Motor neuron (in vitro differentiated cells): ENCODE data around the gene CBX8. TPM values are rescaled to one million over a fixed set of nuclear protein-coding genes. Genes with fewer than 3 reads are reported as not detected.

Experiments used
- ATAC-seq, 8 experiments: fragments of 200-7000 bp; cut with Tn5 transposase; replicated peaks in 6 of 8; 2 replicates each; pipeline ENCODE4 v1.8.0; 2021; ENCODE audit warnings: mild to moderate bottlenecking in 8 of 8, moderate library complexity in 8 of 8
- H3K27ac ChIP-seq, 2 donors: fragments of 250-450 bp; sonication (Bioruptor Pico); 2 replicates each; pipeline ENCODE4 v1.9.0; 2021; ENCODE audit warnings: antibody characterized with exemption in 2 of 2, mild to moderate bottlenecking in 2 of 2, moderate library complexity in 1 of 2
- H3K4me1 ChIP-seq, 2 donors: fragments of 250-450 bp; sonication (Bioruptor Pico); replicated peaks in 1 of 2; 2 replicates each; pipeline ENCODE4 v1.6.1; 2021; ENCODE audit warnings: antibody characterized with exemption in 2 of 2, mild to moderate bottlenecking in 2 of 2, moderate library complexity in 1 of 2
- H3K4me3 ChIP-seq, 5 donors: fragments of 250-450 bp; sonication (Bioruptor Pico); 2 replicates each; pipeline ENCODE4 v1.9.0; 2021; ENCODE audit warnings: antibody characterized with exemption in 5 of 5, mild to moderate bottlenecking in 5 of 5, moderate library complexity in 4 of 5
- WGBS, 10 experiments: fragments of 450-650 bp; shearing (Covaris generic); methylation state at CpG; one replicate each; pipeline ENCODE4 v1.0.0; 2022; 5-methylcytosine and 5-hydroxymethylcytosine counted together
- in situ Hi-C, 9 experiments: fragments of 400-800 bp; cut with MboI; loops; one replicate each; pipeline ENCODE4 v1.15.0; 2021; ENCODE audit warnings: low sequenced_read_pairs in 9 of 9, low pct_unique_long_range_greater_than_20kb in 2 of 9; ENCODE audit not compliant: unreplicated experiment in 9 of 9
- total RNA-seq, 8 experiments: library from RNA; unstranded; fragments of 300-600 nt; gene quantifications; 2 replicates each; pipeline versions ENCODE4 v1.2.3 to v1.2.4, GENCODE V29; 2022

CBX8 gene
- total RNA-seq, 8 experiments from 2014 or later, result 4.4 to 16.4 (median 11.9) TPM

DNA sequence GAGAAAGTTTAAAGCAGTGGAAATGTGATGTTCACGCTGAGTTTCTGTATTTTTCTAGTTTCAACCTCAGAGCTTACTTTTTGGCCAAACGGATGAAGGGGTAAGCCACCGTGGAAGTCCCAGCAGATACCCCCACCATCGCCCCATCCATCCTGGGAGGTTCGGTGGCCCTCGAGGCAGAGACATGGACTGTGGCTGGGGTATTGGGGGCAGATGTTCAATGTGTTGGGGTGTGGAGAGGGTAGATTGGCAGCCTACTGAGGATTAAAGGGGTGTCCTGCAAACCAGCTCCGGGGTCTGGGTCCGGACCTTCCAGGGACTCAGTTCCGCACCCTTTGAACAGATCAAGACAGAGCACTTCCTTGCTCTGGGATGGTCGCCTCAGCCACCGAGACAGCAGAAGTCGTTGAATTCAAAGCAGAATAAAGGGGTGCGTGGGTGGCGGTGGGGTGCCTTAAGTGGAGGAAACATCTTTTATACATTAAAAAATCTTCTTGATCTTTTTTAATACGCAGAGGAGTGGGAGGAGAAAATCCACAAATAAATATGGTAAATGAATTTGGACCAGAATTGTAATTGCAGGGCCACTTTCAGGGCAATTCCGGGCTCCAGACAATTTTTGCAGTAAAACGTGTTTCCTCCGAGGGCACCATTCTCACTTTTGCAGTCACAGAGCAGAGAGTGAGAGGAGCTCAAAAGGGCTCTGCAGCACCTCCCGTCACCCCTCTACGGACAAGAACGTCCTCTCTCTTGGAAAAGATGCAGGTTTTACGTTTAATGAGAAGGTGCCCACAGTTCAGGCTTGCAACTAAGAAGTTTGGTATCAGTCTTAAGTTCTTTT, 8.2 kb upstream of the CBX8 start:
- in situ Hi-C loops, result loop anchor here in 3 of 9 experiments (25.0 kb wide), 1 partner anchor 182 kb away; no protein-coding TSS in a partner anchor
- H3K4me1 ChIP-seq, result peaks cover 31 to 35% of the 10 kb centered on the region in 2 donors
- no peak for ATAC-seq
- H3K27ac ChIP-seq, result no peak overlapping the region
- 0 to 52% (median 29%) methylated on average over 1 to 17 of the region's 22 CpGs; no CpG with 5 or more reads in 2 of the 10 experiments for WGBS, 10 experiments
- no peak overlapping the region for H3K4me3 ChIP-seq

DNA sequence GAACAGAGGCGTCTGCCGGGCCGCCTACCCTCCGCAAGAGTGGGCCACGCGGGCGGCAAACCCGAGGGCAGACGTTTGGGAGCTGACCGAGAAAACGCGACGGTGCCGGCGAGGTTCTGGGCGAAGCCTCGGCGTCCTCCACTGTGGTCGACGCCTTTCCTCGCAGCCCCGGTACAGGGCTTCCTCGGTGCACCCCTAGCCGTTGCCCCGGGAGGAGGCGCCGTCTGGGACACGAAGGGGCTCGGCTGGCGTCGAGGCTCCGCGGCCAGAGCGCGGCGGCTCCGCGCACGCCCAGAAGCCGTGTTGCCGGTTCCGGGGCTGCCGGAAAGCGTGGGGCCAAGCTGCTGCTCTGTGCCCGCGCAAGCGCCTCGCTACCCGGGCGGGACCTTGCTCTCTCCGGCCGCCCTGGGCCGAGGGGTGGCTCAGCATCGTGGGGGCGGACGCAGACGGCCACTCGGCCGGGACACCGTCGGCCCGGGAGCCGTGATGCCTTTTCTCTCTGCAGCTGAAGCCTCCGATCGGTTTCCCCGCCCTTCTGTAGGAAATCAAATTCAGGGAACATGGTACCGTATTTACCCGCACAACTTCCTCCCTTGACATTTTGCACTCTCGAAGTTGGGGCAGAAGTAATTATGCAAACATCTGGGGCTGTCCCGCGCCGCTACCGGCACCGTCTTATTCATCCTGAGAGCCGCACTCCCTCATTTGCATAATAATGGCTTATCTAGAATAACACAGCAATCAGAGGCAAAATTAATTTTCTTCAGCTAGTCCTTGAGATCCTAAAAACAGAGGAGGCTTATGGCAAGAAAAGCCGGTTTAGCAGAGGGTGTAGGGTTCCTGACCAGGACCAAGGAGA, 7.3 kb upstream of the CBX8 start:
- Histone ChIP-seq H3K4me3 (peak overlapping the region; percentile 17 to 37 (median 29)), H3K4me1 (peaks cover 27 to 32% of the 10 kb centered on the region in 2 donors), H3K27ac (peak overlapping the region in 1 of 2 donors; percentile 11)
- ATAC-seq, result peak in 7 of 8 experiments; percentile 27 to 61 (median 37)
- in situ Hi-C loops, result loop anchor here in 3 of 9 experiments (25.0 kb wide), 1 partner anchor 183 kb away; no protein-coding TSS in a partner anchor
- WGBS, 10 experiments, result 0 to 16% (median 1%) methylated on average over 4 to 16 of the region's 76 CpGs; no CpG with 5 or more reads in 3 of the 10 experiments

DNA sequence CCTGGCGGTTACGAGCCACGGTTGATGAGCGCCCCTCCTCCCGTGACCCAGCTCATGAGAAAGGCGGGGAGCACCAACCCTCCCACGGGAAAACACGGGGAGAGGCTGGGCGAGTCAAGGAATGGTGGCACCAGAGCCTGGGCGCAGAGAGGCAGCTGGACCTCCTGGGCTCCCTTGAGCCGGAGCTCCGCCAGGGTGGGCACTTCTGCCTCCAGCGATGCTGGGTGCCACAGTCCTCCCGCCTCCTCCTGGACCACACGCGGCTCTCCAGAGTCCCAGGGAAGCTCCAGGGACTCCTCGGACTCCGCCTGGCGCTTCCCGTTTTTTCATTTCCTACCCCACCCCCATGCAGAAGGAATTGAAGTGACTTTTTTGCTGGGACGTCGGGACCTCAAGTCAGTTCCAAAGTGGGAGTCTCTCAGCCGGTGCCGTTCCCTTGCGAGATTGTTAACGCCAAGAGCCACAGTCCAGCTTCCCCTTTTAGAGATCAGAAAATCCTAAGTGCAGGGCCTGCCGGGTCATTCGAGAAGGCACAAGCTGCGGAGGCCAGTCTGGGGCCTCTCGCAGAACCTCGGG, 6.6 kb upstream of the CBX8 start:
- peaks cover 27 to 33% of the 10 kb centered on the region in 2 donors for H3K4me1 ChIP-seq
- ATAC-seq, result no peak
- H3K27ac ChIP-seq, result peak overlapping the region in 1 of 2 donors; percentile 11
- H3K4me3 ChIP-seq, result peak overlapping the region in 1 of 5 donors; percentile 37
- WGBS, 10 experiments, result 12 to 50% (median 27%) methylated on average over 2 to 10 of the region's 31 CpGs; no CpG with 5 or more reads in 6 of the 10 experiments
- in situ Hi-C loops, result loop anchor here in 3 of 9 experiments (25.0 kb wide), 1 partner anchor 184 kb away; no protein-coding TSS in a partner anchor

DNA sequence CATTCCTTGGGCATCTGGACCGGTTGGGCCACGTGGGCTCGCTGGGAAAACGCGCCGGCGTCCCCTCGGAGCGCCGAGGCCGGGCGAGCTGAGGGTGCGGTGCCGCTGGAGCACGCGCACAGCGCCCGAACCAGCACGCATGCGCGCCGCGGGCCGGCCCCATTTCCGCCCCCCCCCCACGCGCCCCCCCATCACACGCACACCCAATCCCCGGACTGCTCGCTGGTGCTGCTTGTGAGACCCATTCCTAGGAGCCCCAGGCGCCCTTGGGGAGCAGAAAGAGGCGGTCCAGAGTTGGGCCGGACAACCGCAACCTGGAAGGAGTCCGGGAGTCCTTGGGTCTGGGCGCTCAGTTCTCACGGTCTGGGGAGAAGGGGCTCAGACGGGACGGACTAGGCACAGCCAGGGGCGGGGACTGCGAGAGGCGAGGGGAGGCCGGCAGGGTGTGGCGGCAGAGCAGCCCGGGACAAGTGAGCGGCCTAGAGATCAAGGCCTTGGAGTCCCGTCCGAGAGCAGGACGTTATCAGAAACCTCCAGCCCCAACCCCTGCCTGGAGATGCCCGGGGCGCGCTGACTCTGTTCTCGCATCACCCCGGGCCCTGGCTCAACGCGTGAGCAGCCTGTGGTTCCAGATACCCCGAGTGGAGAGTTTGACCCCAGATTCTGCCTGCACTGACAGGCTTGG, 6.0 kb upstream of the CBX8 start:
- no peak for ATAC-seq
- Histone ChIP-seq H3K4me1 (peaks cover 33 to 39% of the 10 kb centered on the region in 2 donors), H3K4me3 (no peak overlapping the region), H3K27ac (no peak overlapping the region)
- in situ Hi-C loops, result loop anchor here in 3 of 9 experiments (25.0 kb wide), 1 partner anchor 184 kb away; no protein-coding TSS in a partner anchor
- WGBS, 10 experiments, result 0 to 25% (median 9%) methylated on average over 2 to 4 of the region's 57 CpGs; no CpG with 5 or more reads in 6 of the 10 experiments

DNA sequence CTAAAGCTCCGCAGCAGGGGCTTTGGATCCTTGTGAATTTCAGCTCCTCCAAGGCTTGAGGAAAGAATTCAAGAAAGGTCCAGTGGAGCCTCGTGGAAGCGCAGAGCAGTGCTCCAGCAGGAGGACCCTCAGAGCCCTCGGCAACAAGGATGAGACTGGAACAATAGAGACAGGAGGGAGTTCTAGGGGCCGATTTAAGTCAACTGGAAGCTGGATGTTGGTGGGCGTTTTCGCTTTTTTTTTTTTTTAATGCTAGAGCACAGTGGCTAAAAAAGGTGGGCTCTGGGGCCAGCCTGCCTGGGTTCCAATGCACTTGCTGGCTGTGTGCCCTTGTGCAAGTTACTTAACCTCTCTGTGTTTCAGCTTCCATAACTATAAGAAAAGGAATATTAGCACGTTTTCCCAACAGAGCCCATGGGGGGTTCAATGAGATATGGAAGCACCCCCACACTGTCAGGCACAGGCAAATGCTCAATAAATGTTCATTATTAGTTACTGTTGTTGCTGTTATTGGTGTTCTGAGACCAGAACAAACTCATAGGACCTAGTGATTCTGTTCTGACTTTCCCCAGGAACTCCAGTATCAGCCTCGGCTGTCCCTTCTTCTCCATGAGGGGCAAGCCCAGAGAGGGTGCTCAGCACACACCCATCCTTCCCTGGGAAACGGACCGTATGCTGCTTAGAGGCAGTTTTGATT, 5.3 kb upstream of the CBX8 start:
- Histone ChIP-seq H3K27ac (no peak overlapping the region), H3K4me1 (peaks cover 34 to 41% of the 10 kb centered on the region in 2 donors)

DNA sequence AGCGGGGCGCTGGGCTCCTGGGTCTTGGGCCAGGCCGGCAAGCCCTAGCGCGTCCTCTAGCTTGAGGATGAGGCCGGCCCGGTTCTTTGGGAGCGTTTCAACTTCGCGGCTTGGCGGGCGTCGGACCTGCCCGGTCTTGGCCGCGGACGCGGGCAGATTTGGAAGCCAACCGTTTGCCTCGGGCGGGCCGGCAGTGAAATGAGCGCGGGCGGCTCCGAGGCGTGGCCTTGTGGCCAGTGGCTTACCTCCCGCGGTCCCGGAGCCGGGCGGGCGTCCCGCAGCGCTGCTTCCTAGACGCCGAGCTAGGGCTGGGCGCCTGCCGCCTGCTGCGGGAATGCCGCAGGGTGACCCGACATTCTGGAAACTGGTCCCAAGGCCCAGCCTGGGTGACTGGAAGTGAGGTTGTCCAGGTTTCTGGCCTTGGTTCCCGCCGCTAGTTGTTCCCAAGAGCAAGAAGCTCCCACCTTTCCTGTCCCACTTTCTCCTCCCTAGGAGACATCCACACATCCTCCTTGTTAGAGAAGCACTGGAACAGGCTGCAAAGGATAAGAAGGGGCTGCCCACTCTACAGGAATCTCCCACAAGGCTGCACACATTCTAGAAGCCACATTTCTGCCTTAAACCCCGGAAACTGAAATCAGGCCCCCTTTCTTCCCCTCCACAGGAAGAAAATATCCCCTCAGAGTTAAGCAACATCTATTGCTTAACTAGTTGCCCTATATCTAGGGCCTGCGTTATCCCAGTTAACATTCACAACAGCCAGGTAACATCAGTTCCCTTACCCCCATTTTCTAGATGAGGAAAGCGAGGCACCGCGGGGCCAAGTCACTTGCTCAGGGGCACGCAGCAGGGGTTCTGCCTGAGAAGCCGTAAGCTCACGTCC, 4.5 kb upstream of the CBX8 start:
- in situ Hi-C loops, result loop anchor here in 3 of 9 experiments (25.0 kb wide), 1 partner anchor 186 kb away; no protein-coding TSS in a partner anchor
- no peak for ATAC-seq
- H3K4me3 ChIP-seq, result peak overlapping the region in 1 of 5 donors; percentile 14
- WGBS, 10 experiments, result 0 to 67% (median 31%) methylated on average over 3 to 26 of the region's 52 CpGs; no CpG with 5 or more reads in 2 of the 10 experiments
- no peak overlapping the region for H3K27ac ChIP-seq
- H3K4me1 ChIP-seq, result peaks cover 34 to 41% of the 10 kb centered on the region in 2 donors

More for the DNA sequence above, 5.3 kb upstream of the CBX8 start:
- no peak for ATAC-seq
- WGBS, 10 experiments, result 0 to 51% (median 17%) methylated on average over 1 to 8 of the region's 11 CpGs; no CpG with 5 or more reads in 1 of the 10 experiments
- no peak overlapping the region for H3K4me3 ChIP-seq
- in situ Hi-C loops, result loop anchor here in 3 of 9 experiments (25.0 kb wide), 1 partner anchor 185 kb away; no protein-coding TSS in a partner anchor

DNA sequence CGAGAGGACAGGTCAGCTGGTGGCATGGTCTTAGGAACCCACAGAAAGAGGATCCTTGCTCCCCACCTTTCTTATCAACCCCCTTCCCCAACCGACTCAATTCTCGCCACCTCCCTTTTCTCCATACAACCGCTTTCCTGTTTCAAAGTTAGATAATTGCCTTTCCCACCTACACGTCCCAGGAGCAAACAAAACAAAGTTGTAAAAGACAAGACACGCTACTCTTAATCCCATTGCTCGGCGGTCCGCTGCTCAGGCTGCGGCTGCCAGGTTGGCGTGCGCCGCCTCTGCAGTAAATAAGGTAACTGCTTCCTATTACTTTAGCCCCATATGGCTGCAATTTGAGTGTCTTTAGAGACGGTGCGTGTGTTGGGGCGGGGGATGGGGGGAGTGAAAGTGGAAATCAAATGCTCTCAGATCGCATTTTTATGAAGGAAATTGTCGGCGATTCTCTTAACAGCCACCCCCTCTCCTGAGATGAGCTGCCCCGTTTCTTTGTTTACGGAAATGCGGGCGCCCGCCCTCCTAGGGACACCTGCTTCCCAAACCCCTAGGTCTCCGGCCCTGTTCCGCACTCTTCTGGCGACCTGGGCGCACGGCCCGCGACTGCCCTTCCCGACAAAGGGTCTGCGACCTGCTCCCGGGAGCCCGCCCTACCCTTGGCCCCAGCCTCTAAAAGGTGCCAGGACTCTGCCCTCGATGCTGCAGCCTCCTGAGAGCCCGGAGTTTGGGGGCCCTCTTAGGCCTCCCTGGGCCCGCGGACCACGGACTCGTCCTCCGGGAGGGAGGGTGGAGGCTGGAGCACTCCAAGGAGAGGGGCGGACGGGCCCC, 3.7 kb upstream of the CBX8 start:
- Histone ChIP-seq H3K27ac (no peak overlapping the region), H3K4me1 (peaks cover 41% of the 10 kb centered on the region in 2 donors), H3K4me3 (peak overlapping the region in 4 of 5 donors; percentile 3 to 17 (median 12))
- 0 to 35% (median 3%) methylated on average over 2 to 18 of the region's 44 CpGs; no CpG with 5 or more reads in 4 of the 10 experiments for WGBS, 10 experiments
- in situ Hi-C loops, result loop anchor here in 3 of 9 experiments (25.0 kb wide), 1 partner anchor 187 kb away; no protein-coding TSS in a partner anchor
- ATAC-seq, result peak in 1 of 8 experiments; percentile 11

DNA sequence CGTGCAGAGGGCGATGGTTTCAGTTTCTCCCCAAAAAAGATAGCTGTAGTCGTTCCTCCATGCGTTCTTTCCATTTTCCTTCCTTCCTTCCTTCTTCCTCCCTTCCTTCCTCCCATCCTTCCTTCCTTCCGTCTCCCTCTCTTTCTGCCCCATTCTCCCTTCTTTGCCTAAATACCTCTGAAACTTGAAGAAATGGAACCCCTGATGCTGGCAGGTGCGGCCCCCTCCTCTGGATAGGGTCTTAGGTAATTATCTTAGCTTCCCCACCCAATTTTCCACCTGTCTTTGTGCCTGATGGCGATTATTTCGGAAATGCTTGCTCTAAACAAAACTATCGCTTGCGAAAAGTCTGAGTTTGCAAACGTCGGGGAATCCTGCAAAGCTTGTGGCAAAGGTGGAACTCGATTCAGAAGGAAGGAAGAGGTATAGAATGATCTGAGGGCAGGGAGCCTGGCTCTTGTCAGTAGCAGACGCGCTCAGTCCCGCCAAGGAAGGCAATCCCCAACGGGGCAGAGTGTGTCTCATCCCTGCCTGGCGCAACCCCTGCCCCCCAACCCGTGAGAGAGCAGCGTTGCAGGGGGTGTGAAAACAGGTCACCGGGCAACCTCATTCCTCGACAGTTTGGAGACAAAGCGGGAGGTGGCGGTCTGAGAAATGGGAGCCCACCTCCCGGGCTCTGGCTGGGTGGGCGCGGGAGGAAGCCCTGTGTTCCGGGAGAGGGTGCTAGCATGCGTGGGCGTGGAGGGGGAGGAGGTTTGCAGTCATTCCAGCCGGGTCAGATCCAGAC, 2.9 kb upstream of the CBX8 start:
- no peak for ATAC-seq
- Histone ChIP-seq H3K27ac (no peak overlapping the region), H3K4me3 (no peak overlapping the region), H3K4me1 (peaks cover 41 to 49% of the 10 kb centered on the region in 2 donors)
- in situ Hi-C loops, result loop anchor here in 3 of 9 experiments (25.0 kb wide), 1 partner anchor 188 kb away; no protein-coding TSS in a partner anchor
- WGBS, 10 experiments, result 0 to 40% (median 11%) methylated on average over 2 to 29 of the region's 31 CpGs

DNA sequence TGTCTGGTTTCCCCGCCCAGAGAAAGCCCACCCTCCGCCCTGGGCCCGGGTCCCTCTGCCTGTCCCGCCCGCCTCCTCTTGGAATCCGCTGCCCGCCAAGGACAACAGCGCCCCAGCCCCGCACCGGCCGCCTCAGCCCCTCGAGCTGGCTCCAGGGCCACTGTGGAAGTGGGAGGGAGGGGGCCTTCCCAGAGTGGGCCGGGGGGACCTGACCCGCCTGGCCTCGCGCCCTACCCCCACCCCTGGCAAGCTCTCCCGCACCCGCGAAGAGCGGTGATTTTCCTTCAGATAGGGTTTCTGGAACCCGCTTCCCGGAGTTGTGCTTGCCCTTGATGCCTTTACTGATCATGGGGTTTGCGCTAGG, 2.3 kb upstream of the CBX8 start:
- WGBS, 10 experiments, result 0 to 60% (median 15%) methylated on average over 1 to 7 of the region's 23 CpGs; no CpG with 5 or more reads in 2 of the 10 experiments
- Histone ChIP-seq H3K27ac (no peak overlapping the region), H3K4me1 (peaks cover 38 to 49% of the 10 kb centered on the region in 2 donors), H3K4me3 (no peak overlapping the region)
- ATAC-seq, result no peak
- in situ Hi-C loops, result no loop called here
